ENCODE data around the gene FAM186B.

The FAM186B gene

DNA sequence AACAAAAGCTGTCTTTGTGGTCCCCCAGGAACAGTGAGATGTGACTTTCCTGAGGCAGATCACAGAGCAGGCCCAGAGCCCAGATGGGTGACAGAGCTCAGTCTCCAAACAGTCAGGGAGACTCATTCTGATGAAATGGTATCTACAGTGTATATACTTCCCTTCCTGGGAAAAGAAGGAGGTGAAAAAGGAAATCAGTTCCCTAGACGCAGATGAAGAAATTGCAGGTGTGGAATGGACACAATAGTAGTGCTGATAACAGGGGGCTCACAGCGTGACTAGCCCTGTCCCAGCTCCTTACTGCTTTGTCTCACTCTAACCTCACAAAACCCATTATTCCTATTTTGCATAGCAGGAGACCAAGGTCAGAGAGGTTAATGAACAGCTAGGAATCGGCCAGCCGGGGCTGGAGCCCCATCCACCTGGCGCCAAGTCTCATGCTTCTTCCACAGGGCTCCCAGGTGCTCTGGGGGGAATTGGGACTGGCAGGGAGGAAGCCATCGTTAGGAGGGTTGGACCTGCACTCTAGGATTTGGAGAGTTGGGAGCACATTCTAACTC lies 54.7 kb downstream of the FAM186B start:
- H3K9me3 ChIP-seq (ENCODE audit: low read depth, low read length) = no peaks in the 10 kb centered on the region
- no peak overlapping the region for H3K9ac ChIP-seq (ENCODE audit: insufficient read length)
- TF ChIP-seq POLR2AphosphoS5 (IDR thresholded peaks at IDR 0.05; ENCODE audit: borderline replicate concordance, low read depth, low read length) (no peak), FOXP2 (optimal IDR thresholded peaks at IDR 0.05; ENCODE audit: control extremely low read depth, extremely low read length, insufficient read depth) (no peak), EZH2 (IDR thresholded peaks at IDR 0.05) (no peak)
- H3K4me3 ChIP-seq = no peak overlapping the region
- no peak overlapping the region for H3K27ac ChIP-seq
- no peaks in the 10 kb centered on the region for H3K36me3 ChIP-seq (ENCODE audit: insufficient read depth, low read length)
- DNase-seq (ENCODE audit: low read depth, low spot score) = no peak

DNA sequence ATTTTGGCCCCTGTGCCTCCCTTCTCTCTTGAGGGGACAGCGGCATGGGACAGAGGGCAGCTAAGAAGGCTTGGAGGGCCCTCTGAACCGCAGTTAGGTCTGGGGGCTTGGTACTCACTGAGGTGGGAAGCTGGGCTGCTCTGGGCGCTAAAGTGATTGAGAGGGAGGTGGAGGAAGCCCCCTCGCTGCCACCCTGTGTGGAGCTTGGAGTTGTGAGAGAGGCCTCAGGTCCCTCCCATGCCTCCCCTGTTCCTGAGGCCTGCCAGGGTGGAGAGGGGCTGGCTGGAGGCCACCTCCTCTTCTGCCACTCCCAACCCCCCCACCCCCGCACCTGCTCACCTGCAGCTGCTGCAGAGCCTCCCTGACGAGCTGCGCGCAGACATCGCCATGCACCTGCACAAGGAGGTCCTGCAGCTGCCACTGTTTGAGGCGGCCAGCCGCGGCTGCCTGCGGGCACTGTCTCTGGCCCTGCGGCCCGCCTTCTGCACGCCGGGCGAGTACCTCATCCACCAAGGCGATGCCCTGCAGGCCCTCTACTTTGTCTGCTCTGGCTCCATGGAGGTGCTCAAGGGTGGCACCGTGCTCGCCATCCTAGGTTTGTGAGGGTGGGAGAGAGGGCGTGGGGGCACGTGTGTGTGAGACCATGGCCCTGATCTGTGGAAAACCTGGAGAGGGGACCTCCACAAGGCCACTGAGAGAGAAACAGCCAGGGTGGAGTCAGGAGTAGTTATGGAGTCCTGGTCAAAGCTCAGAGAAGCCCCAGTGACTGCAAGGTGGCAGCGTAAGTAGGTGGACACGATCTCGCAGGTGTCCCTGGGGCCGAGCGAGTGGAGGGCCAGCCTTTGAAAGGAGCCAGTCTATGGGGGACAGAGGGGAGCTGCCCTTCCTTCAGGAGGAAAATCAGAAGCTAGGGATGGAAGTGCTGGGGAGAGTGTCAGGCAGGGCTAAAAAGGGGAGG lies 55.4 kb downstream of the FAM186B start:
- TF ChIP-seq EZH2 (IDR thresholded peaks at IDR 0.05) (no peak), FOXP2 (optimal IDR thresholded peaks at IDR 0.05; ENCODE audit: control extremely low read depth, extremely low read length, insufficient read depth) (no peak), POLR2AphosphoS5 (IDR thresholded peaks at IDR 0.05; ENCODE audit: borderline replicate concordance, low read depth, low read length) (no peak)
- no peak for DNase-seq (ENCODE audit: low read depth, low spot score)
- no peaks in the 10 kb centered on the region for H3K9me3 ChIP-seq (ENCODE audit: low read depth, low read length)
- no peak overlapping the region for H3K9ac ChIP-seq (ENCODE audit: insufficient read length)
- no peak overlapping the region for H3K27ac ChIP-seq
- no peak overlapping the region for H3K4me3 ChIP-seq
- no peaks in the 10 kb centered on the region for H3K36me3 ChIP-seq (ENCODE audit: insufficient read depth, low read length)

DNA sequence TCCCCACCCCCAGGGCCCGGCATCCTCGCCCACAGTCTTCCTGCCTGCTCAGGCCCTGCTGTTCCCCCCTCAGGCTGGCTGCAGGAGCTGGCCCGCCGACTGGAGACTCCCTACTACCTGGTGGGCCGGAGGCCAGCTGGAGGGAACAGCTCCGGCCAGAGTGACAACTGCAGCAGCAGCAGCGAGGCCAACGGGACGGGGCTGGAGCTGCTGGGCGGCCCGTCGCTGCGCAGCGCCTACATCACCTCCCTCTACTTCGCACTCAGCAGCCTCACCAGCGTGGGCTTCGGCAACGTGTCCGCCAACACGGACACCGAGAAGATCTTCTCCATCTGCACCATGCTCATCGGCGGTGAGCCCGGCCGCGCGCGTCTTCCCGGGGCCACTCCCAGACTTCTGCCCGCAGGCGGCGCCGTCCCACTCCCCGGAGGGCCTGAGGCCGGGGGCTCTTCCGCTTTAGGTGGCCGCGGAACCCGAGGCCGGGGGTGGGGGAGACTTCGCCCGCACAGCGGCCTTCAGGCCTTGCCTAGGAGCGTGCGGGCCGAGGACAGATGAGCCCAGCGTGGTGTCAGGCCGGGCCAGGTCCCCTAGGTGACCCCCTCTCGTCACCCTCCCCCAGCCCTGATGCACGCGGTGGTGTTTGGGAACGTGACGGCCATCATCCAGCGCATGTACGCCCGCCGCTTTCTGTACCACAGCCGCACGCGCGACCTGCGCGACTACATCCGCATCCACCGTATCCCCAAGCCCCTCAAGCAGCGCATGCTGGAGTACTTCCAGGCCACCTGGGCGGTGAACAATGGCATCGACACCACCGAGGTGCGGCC lies 56.4 kb downstream of the FAM186B start:
- Histone ChIP-seq H3K27ac (no peak overlapping the region), H3K9me3 (ENCODE audit: low read depth, low read length) (no peaks in the 10 kb centered on the region), H3K36me3 (ENCODE audit: insufficient read depth, low read length) (no peaks in the 10 kb centered on the region), H3K4me3 (no peak overlapping the region), H3K9ac (ENCODE audit: insufficient read length) (no peak overlapping the region)
- no peak for TF ChIP-seq FOXP2 (optimal IDR thresholded peaks at IDR 0.05; ENCODE audit: control extremely low read depth, extremely low read length, insufficient read depth)
- no peak for TF ChIP-seq EZH2 (IDR thresholded peaks at IDR 0.05)
- no peak for TF ChIP-seq POLR2AphosphoS5 (IDR thresholded peaks at IDR 0.05; ENCODE audit: borderline replicate concordance, low read depth, low read length)
- DNase-seq (ENCODE audit: low read depth, low spot score) = no peak

DNA sequence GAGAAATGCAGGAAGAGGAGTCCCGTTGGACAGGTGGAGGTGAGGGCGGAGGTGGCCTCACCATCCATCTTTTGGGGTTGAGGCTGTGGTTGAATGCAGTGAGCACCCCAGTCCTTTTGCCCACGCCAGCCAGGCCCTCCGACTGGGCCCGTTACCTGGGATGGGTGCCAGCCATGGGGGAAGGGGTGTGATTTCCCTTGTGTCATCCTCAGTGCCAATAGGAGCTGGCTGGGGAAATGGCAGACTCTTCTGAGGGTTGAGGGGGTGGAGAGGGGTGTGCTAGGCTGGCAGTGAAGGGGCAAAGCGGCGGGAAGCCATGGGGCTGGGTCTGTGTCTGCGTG lies 57.0 kb downstream of the FAM186B start:
- Histone ChIP-seq H3K9me3 (ENCODE audit: low read depth, low read length) (no peaks in the 10 kb centered on the region), H3K36me3 (ENCODE audit: insufficient read depth, low read length) (no peaks in the 10 kb centered on the region), H3K27ac (no peak overlapping the region), H3K9ac (ENCODE audit: insufficient read length) (no peak overlapping the region), H3K4me3 (no peak overlapping the region)
- DNase-seq (ENCODE audit: low read depth, low spot score) = no peak
- no peak for TF ChIP-seq FOXP2 (optimal IDR thresholded peaks at IDR 0.05; ENCODE audit: control extremely low read depth, extremely low read length, insufficient read depth)
- TF ChIP-seq EZH2 (IDR thresholded peaks at IDR 0.05) = no peak
- no peak for TF ChIP-seq POLR2AphosphoS5 (IDR thresholded peaks at IDR 0.05; ENCODE audit: borderline replicate concordance, low read depth, low read length)

DNA sequence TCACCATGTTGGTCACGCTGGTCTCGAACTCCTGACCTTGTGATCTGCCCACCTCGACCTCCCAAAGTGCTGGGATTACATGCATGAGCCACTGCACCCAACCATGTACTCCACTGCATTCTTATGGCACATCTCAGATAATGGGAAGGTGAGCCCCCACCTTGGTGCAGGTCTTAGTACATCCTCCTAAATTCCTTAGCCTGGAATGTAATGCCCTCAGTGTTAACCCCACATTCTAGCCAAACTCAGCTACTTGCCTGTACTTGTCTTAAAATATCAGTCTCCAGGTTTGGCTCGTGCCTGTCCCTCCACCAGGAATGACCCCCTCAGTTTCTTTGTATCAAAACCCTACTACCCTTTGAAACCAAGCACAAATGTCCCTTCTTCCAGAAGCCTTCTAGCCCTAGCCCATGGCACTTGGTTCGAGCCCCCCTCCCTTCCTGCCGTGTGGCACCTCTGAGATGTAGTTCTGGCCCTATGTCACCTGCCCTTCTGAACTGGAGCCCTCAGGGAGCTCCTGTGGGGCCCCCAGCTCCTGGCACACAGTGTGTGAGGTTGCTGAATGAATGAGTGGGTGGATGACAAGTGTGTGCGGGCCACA lies 58.2 kb downstream of the FAM186B start:
- Histone ChIP-seq H3K36me3 (ENCODE audit: insufficient read depth, low read length) (no peaks in the 10 kb centered on the region), H3K4me3 (no peak overlapping the region), H3K9ac (ENCODE audit: insufficient read length) (no peak overlapping the region), H3K27ac (no peak overlapping the region), H3K9me3 (ENCODE audit: low read depth, low read length) (no peaks in the 10 kb centered on the region)
- no peak for DNase-seq (ENCODE audit: low read depth, low spot score)
- TF ChIP-seq EZH2 (IDR thresholded peaks at IDR 0.05) (no peak), FOXP2 (optimal IDR thresholded peaks at IDR 0.05; ENCODE audit: control extremely low read depth, extremely low read length, insufficient read depth) (no peak), POLR2AphosphoS5 (IDR thresholded peaks at IDR 0.05; ENCODE audit: borderline replicate concordance, low read depth, low read length) (no peak)

DNA sequence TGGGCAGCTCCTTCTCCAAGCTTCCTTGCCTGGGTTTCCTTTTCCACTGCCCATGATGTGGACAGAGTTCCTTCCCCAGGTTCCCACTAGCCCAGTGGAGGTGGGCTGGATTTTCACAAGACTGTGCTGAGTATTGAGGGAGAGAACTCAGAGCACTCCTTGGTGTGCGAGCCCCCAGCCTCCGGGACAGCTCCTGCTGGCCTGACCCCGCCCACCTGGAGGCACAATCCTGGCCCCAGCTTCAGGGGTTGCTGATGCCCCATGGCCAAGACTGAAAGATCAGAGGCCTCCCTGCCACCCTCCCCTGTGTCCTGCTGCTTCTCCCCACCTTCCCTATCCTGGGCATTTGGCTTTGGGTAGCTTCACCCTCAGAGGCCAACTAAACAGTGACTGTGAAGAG lies 59.0 kb downstream of the FAM186B start:
- TF ChIP-seq FOXP2 (optimal IDR thresholded peaks at IDR 0.05; ENCODE audit: control extremely low read depth, extremely low read length, insufficient read depth) = no peak
- no peak for TF ChIP-seq POLR2AphosphoS5 (IDR thresholded peaks at IDR 0.05; ENCODE audit: borderline replicate concordance, low read depth, low read length)
- no peak for TF ChIP-seq EZH2 (IDR thresholded peaks at IDR 0.05)
- no peak for DNase-seq (ENCODE audit: low read depth, low spot score)
- Histone ChIP-seq H3K36me3 (ENCODE audit: insufficient read depth, low read length) (no peaks in the 10 kb centered on the region), H3K4me3 (no peak overlapping the region), H3K27ac (no peak overlapping the region), H3K9ac (ENCODE audit: insufficient read length) (no peak overlapping the region), H3K9me3 (ENCODE audit: low read depth, low read length) (no peaks in the 10 kb centered on the region)

DNA sequence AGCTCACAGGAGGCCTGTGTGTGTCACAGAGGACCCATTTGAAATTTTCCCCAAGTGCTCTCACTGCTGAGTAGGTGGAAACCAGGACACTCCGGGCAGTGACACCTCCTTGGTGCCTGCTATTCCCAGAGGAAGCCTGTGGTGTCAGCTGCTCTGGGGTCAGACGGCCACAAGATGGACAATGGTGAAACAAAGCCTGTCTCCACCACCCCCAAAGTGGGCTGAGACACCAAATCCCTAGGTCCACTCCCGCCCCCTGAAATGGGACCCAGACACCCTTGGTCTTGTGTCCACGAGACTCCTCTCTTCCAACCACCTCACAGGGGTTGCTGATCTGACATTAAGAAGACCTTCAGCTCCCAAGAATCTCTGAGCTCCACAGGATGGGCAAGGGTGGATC lies 59.6 kb downstream of the FAM186B start:
- H3K9ac ChIP-seq (ENCODE audit: insufficient read length) = no peak overlapping the region
- H3K4me3 ChIP-seq = no peak overlapping the region
- DNase-seq (ENCODE audit: low read depth, low spot score) = no peak
- H3K27ac ChIP-seq = no peak overlapping the region
- no peaks in the 10 kb centered on the region for H3K9me3 ChIP-seq (ENCODE audit: low read depth, low read length)
- TF ChIP-seq FOXP2 (optimal IDR thresholded peaks at IDR 0.05; ENCODE audit: control extremely low read depth, extremely low read length, insufficient read depth) = no peak
- no peak for TF ChIP-seq POLR2AphosphoS5 (IDR thresholded peaks at IDR 0.05; ENCODE audit: borderline replicate concordance, low read depth, low read length)
- no peak for TF ChIP-seq EZH2 (IDR thresholded peaks at IDR 0.05)
- H3K36me3 ChIP-seq (ENCODE audit: insufficient read depth, low read length) = no peaks in the 10 kb centered on the region
